KMS-11 (cell line): ENCODE data around the gene HRC.

Experiments
- H2AFZ ChIP-seq: fragments of 200-600 bp; sonication (generic); 2 replicates; pipeline ENCODE4 v1.6.1; 2016; ENCODE audit warnings: antibody characterized with exemption, mixed run types, low read depth
- H3K27ac ChIP-seq: fragments of 200-600 bp; sonication (generic); 2 replicates; pipeline ENCODE4 v1.6.1; 2016; ENCODE audit warnings: mild to moderate bottlenecking, mixed run types
- H3K27me3 ChIP-seq: fragments of 200-600 bp; sonication (generic); 2 replicates; pipeline ENCODE4 v1.6.1; 2017; ENCODE audit warnings: mild to moderate bottlenecking, low read depth, mixed run types, moderate library complexity; ENCODE audit not compliant: insufficient read depth
- H3K36me3 ChIP-seq: fragments of 200-600 bp; sonication (generic); 2 replicates; pipeline ENCODE4 v1.6.1; 2017; ENCODE audit warnings: mild to moderate bottlenecking, mixed run types; ENCODE audit not compliant: insufficient read depth
- H3K4me1 ChIP-seq: fragments of 200-600 bp; sonication (generic); 2 replicates; pipeline ENCODE4 v1.6.1; 2016; ENCODE audit warnings: mild to moderate bottlenecking, low read depth, mixed run types; ENCODE audit not compliant: poor library complexity, severe bottlenecking
- H3K4me2 ChIP-seq: fragments of 200-600 bp; sonication (generic); 2 replicates; pipeline ENCODE4 v1.7.0; 2016; ENCODE audit warnings: mild to moderate bottlenecking, mixed run types
- H3K4me3 ChIP-seq: fragments of 200-600 bp; sonication (generic); IDR thresholded peaks from 2 replicates; pipeline ENCODE4 v1.6.1; 2017; ENCODE audit warnings: low read depth, low read length, mixed read lengths; ENCODE audit not compliant: insufficient read depth
- H3K79me2 ChIP-seq: fragments of 200-600 bp; sonication (generic); 2 replicates; pipeline ENCODE4 v1.6.1; 2016; ENCODE audit warnings: low read depth, mixed run types; ENCODE audit not compliant: insufficient read depth
- H3K9ac ChIP-seq: fragments of 200-600 bp; sonication (generic); 2 replicates; pipeline ENCODE4 v1.6.1; 2016; ENCODE audit warnings: mild to moderate bottlenecking, mixed run types
- H4K20me1 ChIP-seq: fragments of 200-600 bp; sonication (generic); 2 replicates; pipeline ENCODE4 v1.6.1; 2016; ENCODE audit warnings: mild to moderate bottlenecking, mixed run types; ENCODE audit not compliant: insufficient read depth
- CTCF ChIP-seq: fragments of 200-600 bp; sonication (generic); conservative IDR thresholded peaks from 2 replicates; pipeline ENCODE4 v1.6.1; 2017; ENCODE audit warnings: low read depth, mild to moderate bottlenecking, antibody characterized with exemption, low read length, moderate library complexity, mixed read lengths

The HRC gene

GRCh38 chr19:49173198-49173597, 18.0 kb upstream of the HRC start:
- no peak for TF ChIP-seq CTCF
- Histone ChIP-seq H3K9ac (no peak overlapping the region), H3K27ac (no peak overlapping the region), H3K4me3 (no peak overlapping the region), H2AFZ (no peak overlapping the region), H4K20me1 (no peaks in the 10 kb centered on the region), H3K36me3 (no peaks in the 10 kb centered on the region), H3K4me1 (peaks cover 19% of the 10 kb centered on the region), H3K27me3 (peaks cover 98% of the 10 kb centered on the region), H3K4me2 (no peak overlapping the region), H3K79me2 (no peaks in the 10 kb centered on the region)

- Histone ChIP-seq H3K79me2 (no peaks in the 10 kb centered on the region), H3K27ac (no peak overlapping the region), H3K36me3 (no peaks in the 10 kb centered on the region), H2AFZ (no peak overlapping the region), H3K27me3 (peaks cover 89% of the 10 kb centered on the region), H3K4me1 (peaks cover 19% of the 10 kb centered on the region), H4K20me1 (no peaks in the 10 kb centered on the region), H3K9ac (no peak overlapping the region), H3K4me3 (no peak overlapping the region), H3K4me2 (no peak overlapping the region)
- TF ChIP-seq CTCF = no peak
Measured at GRCh38 chr19:49168421-49168820, 13.2 kb upstream of the HRC start.

GRCh38 chr19:49167857-49168409, 12.7 kb upstream of the HRC start:
- Histone ChIP-seq H3K36me3 (no peaks in the 10 kb centered on the region), H3K4me2 (no peak overlapping the region), H4K20me1 (no peaks in the 10 kb centered on the region), H3K27ac (no peak overlapping the region), H3K27me3 (peaks cover 89% of the 10 kb centered on the region), H3K4me1 (peaks cover 19% of the 10 kb centered on the region), H2AFZ (no peak overlapping the region), H3K9ac (no peak overlapping the region), H3K79me2 (no peaks in the 10 kb centered on the region), H3K4me3 (no peak overlapping the region)
- TF ChIP-seq CTCF = no peak

- no peak overlapping the region for H2AFZ ChIP-seq
- H3K4me3 ChIP-seq = no peak overlapping the region
- no peak for TF ChIP-seq CTCF
- H3K79me2 ChIP-seq = no peaks in the 10 kb centered on the region
- H3K36me3 ChIP-seq = no peaks in the 10 kb centered on the region
- peaks cover 88% of the 10 kb centered on the region for H3K27me3 ChIP-seq
- H3K27ac ChIP-seq = no peak overlapping the region
- no peak overlapping the region for H3K4me2 ChIP-seq
- H4K20me1 ChIP-seq = no peaks in the 10 kb centered on the region
- no peak overlapping the region for H3K9ac ChIP-seq
- H3K4me1 ChIP-seq = peaks cover 19% of the 10 kb centered on the region
Measured at GRCh38 chr19:49165865-49166301, 10.7 kb upstream of the HRC start.
